OCI-LY1 (cell line): ENCODE data around the gene CEP152.

Experiments
- H2AFZ ChIP-seq: fragments of 200-600 bp; sonication (generic), shearing (Covaris generic); 2 replicates; pipeline ENCODE4 v1.6.0; 2014; ENCODE audit warnings: antibody characterized with exemption, mild to moderate bottlenecking, low read length
- H3F3A ChIP-seq: fragments of 200-600 bp; sonication (generic), shearing (Covaris generic); 2 replicates; pipeline ENCODE4 v1.6.0; 2014; ENCODE audit warnings: mild to moderate bottlenecking, antibody characterized with exemption, low read length, moderate library complexity; ENCODE audit not compliant: insufficient read depth
- H3K27ac ChIP-seq: fragments of 200-600 bp; sonication (generic); 2 replicates; pipeline ENCODE4 v1.5.1; 2014; ENCODE audit warnings: low read length, mixed run types, mild to moderate bottlenecking, low read depth; ENCODE audit not compliant: poor library complexity, severe bottlenecking
- H3K27me3 ChIP-seq: fragments of 200-600 bp; sonication (generic); 2 replicates; pipeline ENCODE4 v1.6.0; 2014; ENCODE audit warnings: antibody characterized with exemption, mild to moderate bottlenecking, low read length, moderate library complexity; ENCODE audit not compliant: insufficient read depth
- H3K36me3 ChIP-seq: fragments of 200-600 bp; sonication (generic); 2 replicates; pipeline ENCODE4 v1.6.1; 2014; ENCODE audit warnings: mild to moderate bottlenecking, antibody characterized with exemption, low read length, moderate library complexity, mixed read lengths; ENCODE audit not compliant: insufficient read depth
- H3K4me1 ChIP-seq: fragments of 200-600 bp; sonication (generic); 2 replicates; pipeline ENCODE4 v1.5.1; 2014; ENCODE audit warnings: mild to moderate bottlenecking, low read length, moderate library complexity; ENCODE audit not compliant: insufficient read depth, severe bottlenecking
- H3K4me2 ChIP-seq: fragments of 200-600 bp; sonication (generic), shearing (Covaris generic); 2 replicates; pipeline ENCODE4 v1.6.1; 2014; ENCODE audit warnings: low read length
- H3K4me3 ChIP-seq: fragments of 200-600 bp; sonication (generic); 2 replicates; pipeline ENCODE4 v1.5.1; 2014; ENCODE audit warnings: low read length, low read depth, mild to moderate bottlenecking, mixed read lengths; ENCODE audit not compliant: poor library complexity, severe bottlenecking
- H3K79me2 ChIP-seq: fragments of 200-600 bp; shearing (Covaris generic); 2 replicates; pipeline ENCODE4 v1.6.1; 2016; ENCODE audit warnings: mixed run types, low read length, mixed read lengths; ENCODE audit not compliant: insufficient read depth
- H3K9ac ChIP-seq: fragments of 200-600 bp; sonication (generic), shearing (Covaris generic); 2 replicates; pipeline ENCODE4 v1.6.1; 2014; ENCODE audit warnings: mild to moderate bottlenecking, low read length, mixed read lengths
- H3K9me2 ChIP-seq: fragments of 200-600 bp; sonication (generic), shearing (Covaris generic); 2 replicates; pipeline ENCODE4 v1.6.1; 2014; ENCODE audit warnings: low read depth, mild to moderate bottlenecking, low read length, mixed read lengths
- H3K9me3 ChIP-seq: fragments of 200-600 bp; shearing (Covaris generic); 2 replicates; pipeline ENCODE4 v1.6.1; 2014; ENCODE audit warnings: low read length, mixed read lengths
- H4K20me1 ChIP-seq: fragments of 200-600 bp; sonication (generic), shearing (Covaris generic); 2 replicates; pipeline ENCODE4 v1.6.0; 2016; ENCODE audit warnings: mild to moderate bottlenecking, low read length; ENCODE audit not compliant: insufficient read depth
- CTCF ChIP-seq: fragments of 200-600 bp; sonication (generic), shearing (Covaris generic); IDR thresholded peaks from 2 replicates; pipeline ENCODE4 v1.5.1; 2017; ENCODE audit warnings: mild to moderate bottlenecking, antibody characterized with exemption, low read length, moderate library complexity, mixed read lengths
- EZH2 ChIP-seq: fragments of 200-600 bp; sonication (generic), shearing (Covaris generic); IDR thresholded peaks from 2 replicates; pipeline ENCODE4 v1.8.0; 2017; ENCODE audit warnings: borderline replicate concordance, mixed run types, mild to moderate bottlenecking, antibody characterized with exemption, low read length, moderate library complexity, mixed read lengths

The CEP152 gene

GRCh38 chr15:48810414-48811324, at the start of gene CEP152:
CEP152 (minus strand) TSS chr15:48811069; CDS start chr15:48805649, 5,420 bp downstream.
- Histone ChIP-seq H3K4me2 (peak within 1 kb of the TSS; percentile 91), H3K36me3 (no peaks in the 10 kb centered on the region), H4K20me1 (no peaks in the 10 kb centered on the region), H3K9me2 (no peaks in the 10 kb centered on the region), H3F3A (no peaks in the 10 kb centered on the region), H3K27ac (peak within 1 kb of the TSS; percentile 63), H3K9ac (peak within 1 kb of the TSS; percentile 87), H2AFZ (peak within 1 kb of the TSS; percentile 95), H3K4me1 (peaks cover 43% of the 10 kb centered on the region), H3K4me3 (peak within 1 kb of the TSS; percentile 82), H3K79me2 (peaks cover 35% of the 10 kb centered on the region), H3K9me3 (no peaks in the 10 kb centered on the region), H3K27me3 (no peaks in the 10 kb centered on the region)
- TF ChIP-seq EZH2, result no peak
- no peak for TF ChIP-seq CTCF

- Histone ChIP-seq H4K20me1 (no peaks in the 10 kb centered on the region), H2AFZ (no peak overlapping the region), H3K27ac (no peak overlapping the region), H3K27me3 (no peaks in the 10 kb centered on the region), H3K79me2 (no peaks in the 10 kb centered on the region), H3F3A (no peaks in the 10 kb centered on the region), H3K4me3 (no peak overlapping the region), H3K9me2 (no peaks in the 10 kb centered on the region), H3K9ac (no peak overlapping the region), H3K4me2 (no peak overlapping the region), H3K9me3 (no peaks in the 10 kb centered on the region), H3K36me3 (no peaks in the 10 kb centered on the region), H3K4me1 (no peaks in the 10 kb centered on the region)
- TF ChIP-seq CTCF (no peak), EZH2 (no peak)
Observed at GRCh38 chr15:48859426-48859825, 48.6 kb upstream of the CEP152 start.

GRCh38 chr15:48858401-48858800, 47.5 kb upstream of the CEP152 start:
- no peaks in the 10 kb centered on the region for H3K36me3 ChIP-seq
- no peak overlapping the region for H3K4me3 ChIP-seq
- H3K4me2 ChIP-seq, result no peak overlapping the region
- H3K27ac ChIP-seq, result no peak overlapping the region
- no peak overlapping the region for H2AFZ ChIP-seq
- no peaks in the 10 kb centered on the region for H3F3A ChIP-seq
- no peaks in the 10 kb centered on the region for H3K9me2 ChIP-seq
- TF ChIP-seq CTCF (no peak), EZH2 (no peak)
- no peak overlapping the region for H3K9ac ChIP-seq
- H3K27me3 ChIP-seq, result no peaks in the 10 kb centered on the region
- no peaks in the 10 kb centered on the region for H3K4me1 ChIP-seq
- no peaks in the 10 kb centered on the region for H3K9me3 ChIP-seq
- H4K20me1 ChIP-seq, result no peaks in the 10 kb centered on the region
- no peaks in the 10 kb centered on the region for H3K79me2 ChIP-seq
